ENCODE measurements around the gene GRK2. TPM values are rescaled to one million over a fixed set of nuclear protein-coding genes. Genes with fewer than 3 reads are reported as not detected.

The GRK2 gene
- total and polyA plus RNA-seq, 2 of the 8 experiments (the other 6 are each of a cell fraction or from before 2014, with no cell fraction given): 47.3 to 49.7 TPM

GRCh38 chr11:67321313-67321871 is 55.1 kb downstream of the GRK2 start:
- CTCF ChIA-PET (ENCODE audit: partially characterized antibody): interaction anchor here (0.7 to 11.4 kb wide), 8 partner anchors 18 to 215 kb away, joined by 3 to 186 read pairs (median 21); partner anchors contain the start of genes GRK2 and POLD4
- H2BK5ac ChIP-seq (ENCODE audit: low read depth, low read length): no peak overlapping the region

More at GRCh38 chr11:67321313-67321871, 55.1 kb downstream of the GRK2 start:
- Histone ChIP-seq H3K18ac (ENCODE audit: extremely low read depth, low read length) (no peak overlapping the region), H3K36me3 (ENCODE audit: control insufficient read depth in 2 of 4, insufficient read depth in 4 of 4, low read length in 3 of 4) (no peaks in the 10 kb centered on the region), H3K4ac (replicated peaks; ENCODE audit: insufficient read length, low read depth, low read length) (no peak overlapping the region), H2AFZ (ENCODE audit: low read length) (no peak overlapping the region), H3K56ac (replicated peaks; ENCODE audit: insufficient read length, low read depth, low read length) (no peak overlapping the region), H3K14ac (ENCODE audit: insufficient read length) (no peak overlapping the region), H2BK12ac (ENCODE audit: low read depth, low read length) (no peak overlapping the region), H4K20me1 (replicated peaks in 1 of 2; ENCODE audit: control insufficient read depth in 1 of 2, insufficient read depth in 2 of 2, low read length in 2 of 2) (peaks cover 0 to 2% of the 10 kb centered on the region in 2 experiments), H3K4me1 (replicated peaks in 1 of 4; ENCODE audit: control insufficient read depth in 3 of 4, insufficient read depth in 4 of 4, low read length in 3 of 4) (peaks cover 0 to 3% (median 0%) of the 10 kb centered on the region in 4 experiments; a peak in 2 of 7 replicates), H3K23ac (ENCODE audit: insufficient read length) (no peak overlapping the region), H3K79me1 (ENCODE audit: low read depth, low read length) (no peaks in the 10 kb centered on the region), H3K4me3 (ENCODE audit: extremely low read depth in 1 of 4, insufficient read depth in 2 of 4, low read depth in 3 of 4, low read length in 4 of 4) (no peak overlapping the region), H3K9me3 (ENCODE audit: insufficient read depth in 2 of 2, low read depth in 1 of 2, low read length in 1 of 2) (no peaks in the 10 kb centered on the region), H4K8ac (ENCODE audit: extremely low read depth, insufficient read depth, low read length) (no peak overlapping the region), H3K27ac (ENCODE audit: low read depth, low read length) (no peak overlapping the region), H3K23me2 (ENCODE audit: low read depth, low read length) (peaks cover 3% of the 10 kb centered on the region; the same call in 1 of the 2 replicates), H3K27me3 (replicated peaks in 1 of 4; ENCODE audit: control insufficient read depth in 3 of 4, extremely low read depth in 1 of 4, insufficient read depth in 3 of 4, low read length in 3 of 4) (peaks cover 5 to 16% (median 11%) of the 10 kb centered on the region in 4 experiments; a peak in 6 of 7 replicates), H2BK15ac (ENCODE audit: low read length) (no peak overlapping the region), H4K91ac (replicated peaks; ENCODE audit: insufficient read length, low read length) (no peak overlapping the region), H3K4me2 (ENCODE audit: insufficient read depth in 1 of 2, low read depth in 2 of 2, low read length in 2 of 2) (no peak overlapping the region), H4K5ac (ENCODE audit: insufficient read length, low read depth, low read length) (no peak overlapping the region), H2AK5ac (ENCODE audit: low read depth, low read length) (no peak overlapping the region), H2BK20ac (ENCODE audit: low read length) (no peak overlapping the region), H3K79me2 (ENCODE audit: control insufficient read depth in 1 of 2, insufficient read depth in 2 of 2, low read length in 2 of 2) (no peaks in the 10 kb centered on the region), H3K9ac (replicated peaks in 1 of 4; ENCODE audit: extremely low read depth in 1 of 4, low read depth in 3 of 4, low read length in 3 of 4) (no peak overlapping the region), H2BK120ac (replicated peaks; ENCODE audit: low read depth, low read length) (no peak overlapping the region)
- no peak for DNase-seq (ENCODE audit: low read depth in 1 of 2, low spot score in 2 of 2)
- FAIRE-seq: no peak
- POLR2A ChIA-PET (ENCODE audit: partially characterized antibody): interaction anchor here (0.7 to 1.6 kb wide), 4 partner anchors 13 to 70 kb away, joined by 3 to 4 read pairs (median 4); partner anchors contain the start of gene POLD4
- WGBS, 2 experiments (ENCODE audit: extremely low coverage in 1 of 2, insufficient coverage in 1 of 2, insufficient read length in 1 of 2, insufficient replicate concordance in 2 of 2, low coverage in 1 of 2, low lambda C conversion rate in 2 of 2, missing lambda C conversion rate in 1 of 2): 74% methylated on average over 6 of the region's 6 CpGs; no CpG with 5 or more reads in 1 of the 2 experiments
- TF ChIP-seq KDM1A (IDR thresholded peaks at IDR 0.05; ENCODE audit: borderline replicate concordance, low read length): no peak
- no peak for TF ChIP-seq RNF2 (IDR thresholded peaks at IDR 0.05; ENCODE audit: borderline replicate concordance, low read depth, low read length, missing control alignments, poor library complexity, severe bottlenecking)
- TF ChIP-seq RBBP5 (IDR thresholded peaks at IDR 0.05; ENCODE audit: borderline replicate concordance, low read depth, low read length): no peak
- TF ChIP-seq POU5F1 (IDR thresholded peaks at IDR 0.05; ENCODE audit: low read depth, low read length): no peak
- TF ChIP-seq SP1 (IDR thresholded peaks at IDR 0.05; ENCODE audit: low read depth, low read length): no peak
- TF ChIP-seq MAX (IDR thresholded peaks at IDR 0.05): no peak

All from H1 (cell line).